ENCODE results near the gene EVA1A.
"Not testable (repeated sequence)": the region's sequence is repeated elsewhere in the genome, so short reads cannot be mapped to it uniquely, and the experiment has no call there.

Gene EVA1A

DNA sequence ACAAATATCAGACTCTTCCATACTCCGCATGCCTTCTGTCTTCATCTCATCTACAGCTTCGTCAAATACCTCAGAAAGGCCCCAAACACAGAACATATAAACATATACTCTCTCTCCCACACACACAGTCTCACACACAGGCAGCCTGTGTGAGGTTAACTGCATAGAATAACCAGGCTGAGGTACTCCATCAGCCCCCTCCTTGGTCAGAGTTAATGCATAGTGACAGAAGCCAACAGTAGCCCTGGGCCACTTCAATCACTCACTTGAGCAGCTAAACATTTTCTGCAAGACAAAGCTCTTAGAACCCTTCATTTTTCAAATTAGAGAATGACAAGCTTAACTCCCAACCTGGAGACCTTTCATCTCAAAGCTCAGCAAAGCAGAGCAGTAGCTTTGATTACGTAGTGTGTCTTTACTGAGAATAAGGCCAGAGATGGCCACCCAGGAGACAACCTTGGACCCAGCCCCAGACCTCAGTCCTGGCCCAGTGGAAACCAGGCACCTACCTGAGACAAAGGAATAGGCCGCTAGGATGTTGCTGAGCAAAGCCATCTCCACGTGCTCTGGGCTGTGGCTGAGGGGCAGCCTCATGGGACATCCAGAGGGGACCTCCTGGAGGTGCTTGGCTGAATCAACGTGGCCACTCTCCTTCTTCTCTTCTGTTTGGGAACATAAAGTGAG lies 43.0 kb downstream of the EVA1A start:
- DNase-seq (ENCODE audit: low read depth in 2 of 2): no peak

DNA sequence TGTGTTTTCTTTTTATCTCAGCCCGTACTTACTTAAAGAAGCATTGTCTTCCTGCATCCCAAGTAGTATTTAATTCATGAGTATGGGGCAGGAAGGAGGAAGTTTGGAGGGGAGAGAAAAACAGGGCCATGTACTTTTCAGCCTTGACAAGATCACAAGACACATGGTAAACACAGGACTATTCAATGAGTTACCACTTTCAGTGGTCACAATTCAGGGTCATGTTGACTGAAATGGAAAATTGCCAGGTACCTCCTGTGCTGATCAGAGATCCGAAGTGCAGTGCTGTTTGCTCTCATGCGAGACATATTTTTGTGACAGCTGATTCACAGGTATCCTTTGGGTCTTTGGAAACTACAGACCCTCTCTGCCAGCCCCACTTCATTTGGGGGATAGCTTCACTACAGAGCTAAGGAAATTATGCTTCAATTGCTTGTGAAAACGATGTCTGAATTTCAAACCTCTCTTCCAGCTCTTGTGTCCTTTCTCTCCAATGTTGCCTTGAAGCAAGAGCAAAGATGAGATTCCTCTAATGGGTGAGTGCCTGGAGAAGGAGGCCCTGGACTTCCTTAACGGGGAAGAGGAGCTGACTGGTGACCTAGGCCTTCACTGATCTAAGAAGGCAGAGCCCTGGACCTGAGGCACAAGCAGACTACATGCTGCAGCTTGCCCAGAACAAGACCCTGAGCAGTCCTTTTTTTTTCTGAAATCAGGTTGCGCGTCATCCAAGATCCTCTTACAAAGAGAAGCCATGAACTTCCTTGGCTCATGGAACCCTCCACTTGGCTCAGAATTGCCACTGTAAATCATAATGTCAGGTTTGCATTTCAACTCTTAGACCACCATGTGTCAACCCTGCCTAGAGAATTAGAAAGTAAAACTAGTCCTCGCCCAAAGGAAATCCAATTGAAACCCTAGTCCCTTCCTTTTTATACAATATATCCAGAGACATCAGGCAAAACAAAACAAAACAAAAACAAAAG lies 44.1 kb downstream of the EVA1A start:
- no peak for DNase-seq (ENCODE audit: low read depth in 2 of 2)

GRCh38 chr2:75515584-75516368 lies 45.0 kb downstream of the EVA1A start:
- DNase-seq (ENCODE audit: low read depth in 2 of 2): no peak

DNA sequence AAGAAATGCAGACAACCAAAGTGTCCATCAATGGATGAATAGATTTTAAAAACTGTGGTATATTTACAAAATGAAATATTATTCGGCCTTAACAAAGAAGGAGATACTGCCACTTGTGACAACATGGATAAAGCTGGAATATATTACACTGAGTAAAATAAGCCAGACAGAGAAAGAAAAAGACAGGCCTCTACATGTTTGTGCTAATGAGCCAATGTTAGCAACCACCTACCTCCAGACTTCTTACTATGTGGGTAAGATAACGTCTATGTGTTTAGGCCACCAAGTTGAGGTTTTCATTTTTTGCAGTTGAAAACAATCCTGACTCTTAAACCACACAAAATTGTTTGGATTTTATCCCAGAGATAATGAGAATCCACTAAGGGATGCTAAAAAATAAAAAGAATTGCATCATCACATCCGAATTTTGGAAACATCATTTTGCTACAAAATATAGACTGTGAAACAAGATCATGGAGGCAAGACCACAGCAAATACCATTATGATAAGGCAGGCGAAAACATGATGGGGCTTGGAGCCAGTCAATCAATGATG lies 47.0 kb downstream of the EVA1A start:
- DNase-seq (ENCODE audit: low read depth in 2 of 2): no peak

DNA sequence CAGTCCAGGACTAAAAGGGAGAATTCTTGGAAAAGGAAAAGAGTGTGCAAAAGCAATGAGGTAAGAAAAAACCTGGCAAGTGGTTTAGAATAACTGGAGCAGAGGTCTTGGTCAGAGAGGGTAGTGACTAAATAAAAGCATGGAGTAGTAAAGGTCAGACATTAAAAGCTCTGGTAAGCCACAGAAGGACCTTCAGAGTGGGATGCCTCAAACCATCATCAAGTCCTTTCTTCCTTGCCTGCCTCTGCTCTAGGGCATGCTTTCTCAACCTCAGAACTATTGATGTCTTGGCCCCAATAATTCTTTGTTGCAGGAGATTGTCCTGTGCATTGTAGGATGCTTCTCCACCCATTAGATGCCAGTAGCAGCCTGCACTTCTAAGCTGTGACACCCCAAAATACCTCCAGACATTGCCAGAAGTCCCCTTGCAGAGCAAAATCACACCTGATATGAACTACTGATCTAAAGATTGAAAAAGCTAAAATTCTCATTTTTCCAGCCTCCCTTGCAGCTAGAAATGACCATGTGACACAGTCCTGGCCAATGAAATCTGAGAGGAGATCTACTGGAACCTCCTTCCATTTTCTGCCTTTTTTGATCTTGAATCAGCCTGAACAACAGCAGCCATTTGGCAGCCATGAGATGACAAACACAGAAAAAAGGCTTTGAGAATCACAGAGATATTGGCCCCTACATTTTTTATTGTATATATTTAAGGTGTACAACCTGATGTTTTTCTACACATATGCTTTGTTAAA lies 48.1 kb downstream of the EVA1A start:
- DNase-seq (ENCODE audit: low read depth in 2 of 2): no peak

DNA sequence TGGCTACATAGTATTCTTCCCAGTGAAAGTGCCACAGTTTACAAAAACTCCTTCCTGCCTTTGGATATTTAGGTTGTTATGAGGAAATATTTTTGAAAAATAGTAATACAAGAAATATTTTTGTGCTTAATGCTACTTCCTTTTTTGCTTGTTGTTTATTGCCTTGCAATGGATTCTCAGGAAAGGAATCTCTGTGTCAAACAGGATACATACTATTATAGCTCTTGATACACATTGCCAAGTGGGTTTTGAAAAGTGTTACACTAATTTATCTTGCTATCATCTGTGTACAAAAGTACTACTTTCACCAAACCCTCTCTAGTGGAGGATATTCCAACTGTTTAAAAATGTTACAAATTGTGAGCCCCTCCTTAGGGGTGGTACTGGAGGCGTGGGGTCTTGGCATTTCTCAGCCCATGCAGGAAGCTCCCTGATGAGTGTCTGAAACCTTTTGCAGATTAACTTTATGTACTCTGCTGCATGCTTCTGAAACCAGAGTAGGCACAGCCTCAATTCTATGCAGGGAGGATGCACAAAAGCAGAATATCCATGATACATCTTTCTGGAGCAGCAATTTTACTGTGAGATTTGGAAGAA lies 54.5 kb downstream of the EVA1A start:
- no peak for DNase-seq (ENCODE audit: low read depth in 2 of 2)

GRCh38 chr2:75505012-75505411 lies 55.7 kb downstream of the EVA1A start:
- DNase-seq (ENCODE audit: low read depth in 2 of 2): no peak

- DNase-seq (ENCODE audit: low read depth in 2 of 2): no peak
Measured at GRCh38 chr2:75503048-75503607, 57.6 kb downstream of the EVA1A start.

DNA sequence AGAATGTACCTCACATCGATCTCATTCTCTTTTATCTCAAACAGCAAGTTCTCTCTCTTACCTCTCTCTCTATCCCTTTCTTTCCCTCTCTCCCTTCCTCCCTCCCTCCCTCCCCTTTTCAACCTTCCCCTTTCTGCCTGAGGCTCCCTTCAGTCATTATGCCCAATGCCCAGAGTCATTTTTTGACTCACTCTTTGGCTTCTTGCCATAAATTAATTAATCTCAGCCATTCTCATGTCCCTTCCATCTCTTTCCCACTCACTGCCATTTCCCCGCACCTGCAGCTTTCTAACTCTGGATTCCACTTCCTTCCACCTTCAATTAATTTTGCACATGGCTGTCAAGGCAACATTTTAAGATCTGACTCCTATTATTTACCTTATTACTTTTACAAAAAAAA lies 60.1 kb downstream of the EVA1A start:
- no peak for DNase-seq (ENCODE audit: low read depth in 2 of 2)

GRCh38 chr2:75499534-75499933 lies 61.2 kb downstream of the EVA1A start:
- no peak for DNase-seq (ENCODE audit: low read depth in 2 of 2)

GRCh38 chr2:75498907-75499306 lies 61.8 kb downstream of the EVA1A start:
- DNase-seq (ENCODE audit: low read depth in 2 of 2): no peak

DNA sequence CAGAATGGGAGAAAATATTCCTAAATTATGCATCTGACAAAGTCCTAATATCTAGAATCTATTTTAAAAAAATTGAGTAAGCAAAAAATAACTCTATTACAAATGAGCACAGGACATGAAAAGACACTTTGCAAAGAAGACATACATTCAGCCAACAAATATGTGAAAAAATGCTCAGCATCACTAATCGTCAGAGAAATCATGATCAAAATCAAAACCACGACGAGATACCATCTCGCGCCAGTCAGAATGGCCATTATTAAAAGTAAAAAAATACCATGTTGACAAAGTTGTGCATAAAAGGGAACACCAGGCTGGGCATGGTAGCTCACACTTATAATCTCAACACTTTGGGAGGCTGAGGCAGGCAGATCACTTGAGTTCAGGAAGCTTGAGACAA lies 63.5 kb downstream of the EVA1A start:
- no peak for DNase-seq (ENCODE audit: low read depth in 2 of 2)

DNA sequence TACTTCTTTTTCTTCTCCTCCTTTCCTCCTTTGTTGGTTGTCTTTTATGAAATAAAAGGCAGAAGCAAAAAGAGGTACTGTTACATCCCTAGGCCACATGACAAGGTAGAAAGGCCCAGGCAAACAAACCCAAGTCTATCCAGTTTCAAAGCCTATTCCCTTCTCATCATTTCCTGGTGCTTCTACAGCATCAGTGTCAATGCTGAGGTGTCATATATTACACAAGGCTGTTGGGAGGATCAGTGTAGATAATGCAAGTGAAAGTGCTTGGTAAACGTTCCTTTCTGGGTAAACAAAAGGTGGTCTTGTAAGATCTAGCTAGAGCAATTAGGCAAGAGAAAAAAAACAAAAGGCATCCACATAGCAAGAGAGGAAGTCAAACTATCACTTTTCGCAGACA lies 64.9 kb downstream of the EVA1A start:
- DNase-seq (ENCODE audit: low read depth in 2 of 2): no peak

DNA sequence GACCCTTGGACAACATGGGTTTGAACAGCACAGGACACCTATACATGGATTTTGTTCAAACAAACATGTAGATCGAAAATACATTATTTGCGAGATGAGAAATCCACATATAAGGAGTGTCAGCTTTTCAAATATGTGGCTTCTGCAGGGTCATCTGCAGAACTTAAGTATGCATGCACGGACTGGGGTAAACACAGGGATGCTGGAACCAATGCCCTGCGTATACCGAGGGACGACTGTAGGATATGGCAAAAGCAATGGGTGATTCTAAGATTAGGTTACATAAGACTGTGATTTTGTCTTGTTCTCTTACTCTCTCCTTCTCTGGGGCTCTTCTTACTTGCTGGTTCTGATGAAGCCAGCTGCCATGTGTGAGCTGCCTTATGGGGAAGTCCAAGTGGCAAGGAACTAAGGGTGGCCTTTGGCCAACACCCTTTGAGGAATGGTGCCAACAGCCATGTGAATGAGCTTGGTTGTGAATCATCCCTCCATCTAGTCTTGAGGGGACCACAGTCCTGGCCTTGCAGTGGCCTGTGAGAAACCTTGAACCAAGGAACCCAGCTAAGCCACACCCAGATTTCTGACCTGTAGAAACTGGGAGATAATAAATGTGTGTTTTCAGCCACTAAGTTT lies 66.5 kb downstream of the EVA1A start:
- DNase-seq (ENCODE audit: low read depth in 2 of 2): no peak

DNA sequence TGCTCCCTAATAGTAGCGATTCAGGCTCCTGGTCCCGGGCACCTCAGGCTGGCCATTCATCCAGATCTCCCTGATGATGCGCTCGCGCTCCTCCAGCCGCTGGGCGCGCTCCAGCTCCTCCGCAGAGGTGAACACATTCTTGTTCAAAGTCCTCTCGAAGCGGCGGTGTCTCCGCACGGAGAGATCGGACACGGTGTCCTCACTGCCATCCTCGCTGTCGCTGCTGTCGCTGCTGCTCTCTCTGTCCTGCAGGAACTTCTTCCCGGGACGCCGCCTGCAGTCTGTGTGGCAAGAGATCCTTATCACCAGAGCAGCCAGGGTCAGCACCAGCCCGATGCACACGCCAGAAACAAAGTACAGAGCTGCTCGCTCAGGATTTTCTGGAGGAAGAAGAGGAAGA lies 67.5 kb downstream of the EVA1A start:
- DNase-seq (ENCODE audit: low read depth in 2 of 2): no peak

GRCh38 chr2:75491129-75491753 lies 69.5 kb downstream of the EVA1A start:
- DNase-seq (ENCODE audit: low read depth in 2 of 2): no peak

GRCh38 chr2:75489721-75490120 lies 71.0 kb downstream of the EVA1A start:
- DNase-seq (ENCODE audit: low read depth in 2 of 2): no peak

DNA sequence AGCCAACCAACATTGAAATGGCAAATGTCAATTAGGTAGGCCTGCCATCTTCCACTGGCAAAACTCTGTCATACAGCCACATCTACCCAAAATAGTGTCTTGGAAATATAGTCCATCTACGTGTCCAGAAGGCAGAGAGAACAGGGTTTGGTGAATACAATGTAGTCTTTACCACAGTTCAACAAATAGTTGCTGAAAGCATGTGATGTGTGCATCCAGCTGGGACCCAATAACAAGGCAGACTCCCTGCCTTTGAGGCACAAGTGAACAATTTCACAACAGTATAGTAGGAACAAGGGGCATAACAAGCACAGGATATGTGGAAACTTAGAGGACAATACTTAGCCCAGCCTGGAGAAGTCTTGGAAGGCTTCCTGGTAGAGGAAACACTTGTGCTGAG lies 72.6 kb downstream of the EVA1A start:
- no peak for DNase-seq (ENCODE audit: low read depth in 2 of 2)

DNA sequence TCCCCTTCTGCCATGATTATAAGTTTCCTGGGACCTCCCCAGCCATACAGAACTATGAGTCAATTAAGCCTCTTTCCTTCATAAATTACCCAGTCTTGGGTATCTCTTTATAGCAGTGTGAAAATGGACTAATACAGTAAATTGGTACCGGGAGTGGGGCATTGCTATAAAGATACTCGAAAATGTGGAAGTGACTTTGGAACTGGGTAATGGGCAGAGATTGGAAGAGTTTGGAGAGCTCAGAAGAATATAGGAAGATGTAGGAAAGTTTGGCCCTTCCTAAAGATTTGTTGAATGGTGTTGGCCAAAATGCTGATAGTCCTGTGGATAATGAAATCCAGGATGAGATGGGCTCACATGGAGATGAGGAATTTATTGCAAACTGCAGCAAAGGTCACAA lies 74.0 kb downstream of the EVA1A start:
- not testable (repeated sequence) for DNase-seq (ENCODE audit: low read depth in 2 of 2)

GRCh38 chr2:75484840-75485239 lies 75.9 kb downstream of the EVA1A start:
- no peak for DNase-seq (ENCODE audit: low read depth in 2 of 2)
